Esophagus muscularis mucosa (tissue), 4 donors: ENCODE results near the gene KIFAP3. TPM values are rescaled to one million over a fixed set of nuclear protein-coding genes. Genes with fewer than 3 reads are reported as not detected.

Experiments used
- DNase-seq: peaks from one replicate; pipeline ENCODE4 v3.0.0-alpha.2; 2017; ENCODE audit errors: extremely low spot score
- H3K27ac ChIP-seq, 4 donors: fragments of 200-600 bp; sonication (generic); replicated peaks in 1 of 4; 1 replicate in 3 of 4; 2 replicates in 1 of 4; pipeline ENCODE4 v1.5.1; 2016 to 2019; ENCODE audit warnings: mild to moderate bottlenecking in 1 of 4
- H3K27me3 ChIP-seq, 4 donors: fragments of 200-600 bp; sonication (generic); one replicate each; pipeline versions ENCODE4 v1.5.1 to v1.6.0; 2016 to 2019
- H3K36me3 ChIP-seq, 4 donors: fragments of 200-600 bp; sonication (generic); one replicate each; pipeline ENCODE4 v1.5.1; 2016 to 2019
- H3K4me1 ChIP-seq, 4 donors: fragments of 200-600 bp; sonication (generic); one replicate each; pipeline ENCODE4 v1.5.1; 2016 to 2019
- H3K4me3 ChIP-seq, 4 donors: fragments of 200-600 bp; sonication (generic); 1 replicate in 2 of 4; 2 replicates in 2 of 4; pipeline ENCODE4 v1.5.1; 2016 to 2019; ENCODE audit warnings: mild to moderate bottlenecking in 4 of 4, moderate library complexity in 1 of 4
- H3K9me3 ChIP-seq, 4 donors: fragments of 200-600 bp; sonication (generic); 1 replicate in 3 of 4; 2 replicates in 1 of 4; pipeline ENCODE4 v1.5.1; 2016 to 2019
- CTCF ChIP-seq, 3 experiments: fragments of 200-600 bp in 2 of 3; fragments of 450-650 bp in 1 of 3; sonication (generic) in 2 of 3; IDR thresholded peaks; one replicate each; pipeline ENCODE4 v1.5.1; 2017 to 2019; ENCODE audit warnings: antibody characterized with exemption in 3 of 3, mild to moderate bottlenecking in 2 of 3, moderate library complexity in 1 of 3
- EP300 ChIP-seq: sonication (generic); formaldehyde crosslinking; IDR thresholded peaks from one replicate; pipeline ENCODE4 v1.6.1; 2017; ENCODE audit warnings: antibody characterized with exemption
- POLR2A ChIP-seq: fragments of 450-650 bp; IDR thresholded peaks from one replicate; pipeline ENCODE4 v1.6.1; 2017; ENCODE audit warnings: antibody characterized with exemption, moderate library complexity, mild to moderate bottlenecking, low read depth
- POLR2AphosphoS5 ChIP-seq, 2 donors: sonication (generic); formaldehyde crosslinking; IDR thresholded peaks; one replicate each; pipeline ENCODE4 v1.6.1; 2017; ENCODE audit warnings: antibody characterized with exemption in 2 of 2
- WGBS: methylation state at CpG from one replicate; pipeline ENCODE4 v1.1.5; 2018; 5-methylcytosine and 5-hydroxymethylcytosine counted together
- intact Hi-C: fragments of 100-400 bp; cut with DNase I; formaldehyde crosslinking; loops from one replicate; pipeline ENCODE4 v1.15.1; 2023
- total RNA-seq, 4 donors: library from RNA; depleted of rRNA; stranded (reverse); fragments of >200 nt; gene quantifications; one replicate each; pipeline versions ENCODE4 v1.1.0 to v1.2.1, GENCODE V29; 2016

Gene KIFAP3
- total RNA-seq, 4 donors from 2014 or later: 23.9 to 35.9 (median 30.0) TPM

GRCh38 chr1:169886422-169886821 lies 188.1 kb downstream of the KIFAP3 start:
- H3K4me1 ChIP-seq: peaks cover 0 to 23% (median 7%) of the 10 kb centered on the region in 4 donors
- no peak for TF ChIP-seq POLR2A
- no peak for TF ChIP-seq EP300
- TF ChIP-seq POLR2AphosphoS5 (IDR thresholded peaks at IDR 0.05): no peak
- no peak for TF ChIP-seq CTCF (IDR thresholded peaks at IDR 0.05)
- no peak for DNase-seq
- WGBS: 86% methylated on average over 1 of the region's 1 CpG
- H3K36me3 ChIP-seq: peaks cover 0 to 61% (median 32%) of the 10 kb centered on the region in 4 donors
- intact Hi-C loops: no loop called here
- no peak overlapping the region for H3K4me3 ChIP-seq
- no peaks in the 10 kb centered on the region for H3K27me3 ChIP-seq
- no peaks in the 10 kb centered on the region for H3K9me3 ChIP-seq
- H3K27ac ChIP-seq: no peak overlapping the region

DNA sequence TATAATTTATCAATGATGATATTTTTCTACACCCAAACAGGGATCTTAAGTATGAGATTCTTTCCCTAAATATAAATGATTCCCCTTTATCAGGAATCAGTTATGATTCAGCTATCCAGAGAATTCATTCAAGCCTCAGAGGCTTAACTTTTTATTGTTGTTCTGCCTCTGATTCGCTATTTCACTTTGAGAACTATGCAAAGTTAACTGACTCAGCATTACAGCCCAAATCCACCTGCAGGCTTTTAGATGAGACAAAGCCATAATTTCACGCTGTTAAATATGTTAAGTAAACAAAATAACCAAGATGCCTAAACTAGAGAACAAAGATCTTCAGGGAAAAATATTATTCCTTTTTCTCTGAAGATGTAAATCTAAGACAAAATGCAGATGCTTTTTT lies 189.3 kb downstream of the KIFAP3 start:
- intact Hi-C loops: no loop called here
- TF ChIP-seq EP300 (no peak), CTCF (IDR thresholded peaks at IDR 0.05) (no peak), POLR2AphosphoS5 (IDR thresholded peaks at IDR 0.05) (no peak), POLR2A (no peak)
- Histone ChIP-seq H3K27me3 (no peaks in the 10 kb centered on the region), H3K36me3 (peaks cover 0 to 61% (median 33%) of the 10 kb centered on the region in 4 donors), H3K9me3 (no peaks in the 10 kb centered on the region), H3K4me1 (peaks cover 0 to 11% (median 0%) of the 10 kb centered on the region in 4 donors), H3K4me3 (no peak overlapping the region), H3K27ac (no peak overlapping the region)
- WGBS: 91% methylated on average over 2 of the region's 2 CpGs
- DNase-seq: no peak

- intact Hi-C loops: no loop called here
- Histone ChIP-seq H3K27me3 (no peaks in the 10 kb centered on the region), H3K4me3 (no peak overlapping the region), H3K4me1 (peaks cover 0 to 6% (median 0%) of the 10 kb centered on the region in 4 donors), H3K27ac (no peak overlapping the region), H3K36me3 (peaks cover 0 to 61% (median 33%) of the 10 kb centered on the region in 4 donors), H3K9me3 (no peaks in the 10 kb centered on the region)
- DNase-seq: no peak
- TF ChIP-seq CTCF (IDR thresholded peaks at IDR 0.05) (no peak), POLR2A (no peak), EP300 (no peak), POLR2AphosphoS5 (IDR thresholded peaks at IDR 0.05) (no peak)
These were observed 189.9 kb downstream of the KIFAP3 start for GRCh38 chr1:169884634-169885033.

DNA sequence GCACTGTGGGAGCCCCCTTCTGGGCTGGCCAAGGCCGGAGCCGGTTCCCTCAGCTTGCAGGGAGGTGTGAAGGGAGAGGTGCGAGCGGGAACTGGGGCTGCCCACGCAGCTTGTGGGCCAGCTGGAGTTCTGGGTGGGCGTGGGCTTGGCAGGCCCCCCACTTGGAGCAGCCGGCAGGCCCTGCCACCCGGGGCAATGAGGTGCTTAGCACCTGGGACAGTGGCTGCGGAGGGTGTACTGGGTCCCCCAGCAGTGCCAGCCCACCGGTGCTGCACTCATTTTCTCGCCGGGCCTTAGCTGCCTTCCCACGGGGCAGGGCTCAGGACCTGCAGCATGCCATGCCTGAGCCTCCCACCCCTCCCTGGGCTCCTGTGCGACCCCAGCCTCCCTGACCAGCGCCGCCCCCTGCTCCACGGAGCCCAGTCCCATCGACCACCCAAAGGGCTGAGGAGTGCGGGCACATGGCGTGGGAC lies 192.4 kb downstream of the KIFAP3 start:
- TF ChIP-seq EP300 (no peak), POLR2A (no peak), CTCF (IDR thresholded peaks at IDR 0.05) (no peak), POLR2AphosphoS5 (IDR thresholded peaks at IDR 0.05) (no peak)
- no peaks in the 10 kb centered on the region for H3K27me3 ChIP-seq
- 100% methylated on average over 2 of the region's 20 CpGs for WGBS
- peaks cover 5 to 59% (median 30%) of the 10 kb centered on the region in 4 donors for H3K36me3 ChIP-seq
- peaks cover 6 to 24% (median 12%) of the 10 kb centered on the region in 4 donors for H3K4me1 ChIP-seq
- intact Hi-C loops: no loop called here
- no peak for DNase-seq
- no peaks in the 10 kb centered on the region for H3K9me3 ChIP-seq
- H3K4me3 ChIP-seq: no peak overlapping the region
- H3K27ac ChIP-seq: no peak overlapping the region
